Peyer's patch (tissue), 4 donors: ENCODE results near the gene SCYGR4.

Experiments used
- CTCF ChIP-seq, 6 experiments: fragments of 450-650 bp in 4 of 6; fragments of 200-600 bp in 2 of 6; sonication (generic) in 1 of 6; IDR thresholded peaks; one replicate each; pipeline ENCODE4 v1.5.1; 2017 to 2019; ENCODE audit warnings: antibody characterized with exemption in 6 of 6, mild to moderate bottlenecking in 3 of 6, moderate library complexity in 1 of 6
- POLR2A ChIP-seq, 2 donors: fragments of 450-650 bp; IDR thresholded peaks; one replicate each; pipeline ENCODE4 v1.5.1; 2017; ENCODE audit warnings: antibody characterized with exemption in 2 of 2, mild to moderate bottlenecking in 2 of 2, moderate library complexity in 2 of 2

- no peak for TF ChIP-seq POLR2A (IDR thresholded peaks at IDR 0.05)
- no peak for TF ChIP-seq CTCF (IDR thresholded peaks at IDR 0.05)
Measured at GRCh38 chr2:227632827-227633226, 15.5 kb downstream of the SCYGR4 start.
